ENCODE results near the gene CIAO1.
"Not testable (repeated sequence)": the region's sequence is repeated elsewhere in the genome, so short reads cannot be mapped to it uniquely, and the experiment has no call there.

CIAO1 gene

GRCh38 chr2:96265840-96266679, at the start of gene CIAO1, which contains the start of gene TMEM127:
Gene CIAO1 (plus strand): TSS chr2:96266225. CDS start chr2:96266351, 126 bp downstream.
Gene TMEM127 (minus strand): TSS chr2:96265997. CDS start chr2:96265381, 616 bp downstream.
- no peaks in the 10 kb centered on the region for H3K27me3 ChIP-seq (ENCODE audit: low read depth)
- in situ Hi-C loops (cut with MboI; ENCODE audit: low sequenced_read_pairs): no loop called here
- peaks cover 9% of the 10 kb centered on the region for H3K4me1 ChIP-seq
- peaks cover 43% of the 10 kb centered on the region for H3K36me3 ChIP-seq (replicated peaks)
- peak; percentile 98 to 99 for DNase-seq (ENCODE audit: low spot score in 2 of 2)
- H3K4me3 ChIP-seq: peak within 1 kb of the TSS; percentile 96
- no peaks in the 10 kb centered on the region for H3K9me3 ChIP-seq

DNA sequence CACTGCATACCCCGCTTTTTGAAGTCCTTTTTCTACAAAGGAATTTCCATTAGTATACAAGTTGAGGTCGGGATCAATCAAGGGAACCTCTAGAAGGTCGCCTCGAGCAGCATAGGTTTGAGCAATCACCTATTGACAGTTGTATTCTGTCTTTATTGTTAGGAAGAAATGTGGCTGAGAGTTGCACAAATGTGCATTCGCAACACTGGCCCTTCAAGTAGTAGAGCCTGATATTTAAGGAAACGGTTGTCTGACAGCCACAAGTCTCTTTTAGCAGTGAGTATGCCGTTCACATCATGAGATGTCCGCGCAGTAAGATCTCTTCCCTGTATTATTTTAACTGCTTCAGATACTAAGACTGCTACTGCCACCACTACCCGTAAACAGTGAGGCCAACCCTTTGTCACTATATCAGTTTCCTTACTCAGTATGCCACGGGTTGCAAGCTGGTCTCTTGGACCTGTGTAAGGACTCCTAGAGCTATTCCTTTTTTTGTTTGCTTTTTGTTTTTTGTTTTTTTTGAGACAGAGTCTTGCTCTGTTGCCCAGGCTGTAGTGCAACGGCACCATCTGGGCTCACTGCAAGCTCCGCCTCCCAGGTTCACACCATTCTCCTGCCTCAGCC, 47.4 kb upstream of the CIAO1 start:
- in situ Hi-C loops (cut with MboI; ENCODE audit: low sequenced_read_pairs): no loop called here
- H3K9me3 ChIP-seq: no peaks in the 10 kb centered on the region
- H3K27me3 ChIP-seq (ENCODE audit: low read depth): no peaks in the 10 kb centered on the region
- peaks cover 6% of the 10 kb centered on the region for H3K4me1 ChIP-seq
- no peak overlapping the region for H3K4me3 ChIP-seq
- no peak for DNase-seq (ENCODE audit: low spot score in 2 of 2)
- no peaks in the 10 kb centered on the region for H3K36me3 ChIP-seq (replicated peaks)

DNA sequence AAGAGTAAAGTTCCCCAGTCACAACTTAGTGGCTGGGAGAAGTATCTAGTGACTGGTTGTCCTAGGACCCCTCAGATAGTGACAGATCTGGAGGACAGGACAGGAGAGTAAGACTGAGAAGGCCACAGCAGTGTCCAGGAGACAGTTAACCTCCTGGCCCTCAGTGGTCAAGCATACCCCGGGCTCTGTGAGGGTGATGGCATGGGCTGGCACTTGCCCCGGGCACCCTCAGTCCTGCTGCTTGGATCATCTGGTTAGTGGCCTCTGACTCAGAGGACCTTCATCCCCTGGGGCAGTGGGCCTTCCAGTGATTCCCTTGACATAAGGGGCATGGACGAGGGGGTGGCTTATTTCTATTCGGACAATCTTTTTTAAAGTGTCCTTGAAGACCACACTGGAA, 46.1 kb upstream of the CIAO1 start:
- H3K4me1 ChIP-seq; H3K27me3 ChIP-seq (ENCODE audit: low read depth); H3K4me3 ChIP-seq; H3K36me3 ChIP-seq (replicated peaks); in situ Hi-C loops (cut with MboI; ENCODE audit: low sequenced_read_pairs); H3K9me3 ChIP-seq; DNase-seq (ENCODE audit: low spot score in 2 of 2): not testable (repeated sequence)

DNA sequence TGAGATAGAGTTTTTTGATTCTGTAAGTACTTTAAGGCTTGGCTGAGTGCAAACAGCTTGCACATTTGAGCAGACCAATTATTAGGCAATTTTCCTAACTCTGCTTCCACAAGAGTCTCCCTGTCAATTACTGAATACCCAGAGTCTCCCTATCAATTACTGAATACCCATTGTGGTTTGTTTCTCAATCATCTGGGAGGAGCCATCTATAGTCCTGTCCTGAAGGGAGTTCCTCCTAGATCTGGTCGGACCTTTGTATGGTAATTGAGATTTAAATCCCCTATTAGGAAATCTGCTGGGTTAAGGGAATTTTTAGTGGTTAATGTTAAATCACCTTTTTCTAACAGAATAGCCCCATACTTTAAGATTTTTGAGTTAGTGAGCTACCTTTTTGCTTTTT, 44.9 kb upstream of the CIAO1 start:
- H3K36me3 ChIP-seq (replicated peaks); H3K4me3 ChIP-seq; in situ Hi-C loops (cut with MboI; ENCODE audit: low sequenced_read_pairs); DNase-seq (ENCODE audit: low spot score in 2 of 2); H3K27me3 ChIP-seq (ENCODE audit: low read depth); H3K9me3 ChIP-seq; H3K4me1 ChIP-seq: not testable (repeated sequence)

DNA sequence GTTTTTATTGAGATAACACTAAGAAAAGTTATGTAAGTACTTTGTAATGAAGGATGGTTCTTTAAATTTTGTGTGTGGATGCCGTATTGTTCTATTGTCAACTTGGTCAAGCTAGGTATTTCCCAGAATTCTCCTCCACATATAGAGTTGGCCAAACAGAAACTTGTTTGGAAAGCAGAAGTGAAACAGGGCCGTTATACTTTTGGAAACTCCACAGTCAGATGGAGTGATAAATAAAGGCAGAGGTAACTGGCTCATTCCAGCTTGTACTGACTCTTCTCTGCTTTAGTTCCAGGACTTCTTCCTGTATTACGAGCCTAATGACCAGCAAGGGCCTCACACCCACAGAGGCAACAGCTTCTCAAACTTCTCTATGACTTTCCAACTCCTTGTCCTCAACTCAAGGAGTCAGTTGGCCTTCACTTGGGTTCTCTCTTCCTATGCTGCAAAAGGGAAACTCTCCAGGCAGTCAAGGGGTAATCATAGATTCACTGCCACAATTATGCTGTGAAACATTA, 41.0 kb upstream of the CIAO1 start:
- no peaks in the 10 kb centered on the region for H3K36me3 ChIP-seq (replicated peaks)
- H3K4me1 ChIP-seq: peaks cover 6% of the 10 kb centered on the region
- in situ Hi-C loops (cut with MboI; ENCODE audit: low sequenced_read_pairs): no loop called here
- no peaks in the 10 kb centered on the region for H3K9me3 ChIP-seq
- H3K27me3 ChIP-seq (ENCODE audit: low read depth): no peaks in the 10 kb centered on the region
- DNase-seq (ENCODE audit: low spot score in 2 of 2): no peak
- H3K4me3 ChIP-seq: no peak overlapping the region

DNA sequence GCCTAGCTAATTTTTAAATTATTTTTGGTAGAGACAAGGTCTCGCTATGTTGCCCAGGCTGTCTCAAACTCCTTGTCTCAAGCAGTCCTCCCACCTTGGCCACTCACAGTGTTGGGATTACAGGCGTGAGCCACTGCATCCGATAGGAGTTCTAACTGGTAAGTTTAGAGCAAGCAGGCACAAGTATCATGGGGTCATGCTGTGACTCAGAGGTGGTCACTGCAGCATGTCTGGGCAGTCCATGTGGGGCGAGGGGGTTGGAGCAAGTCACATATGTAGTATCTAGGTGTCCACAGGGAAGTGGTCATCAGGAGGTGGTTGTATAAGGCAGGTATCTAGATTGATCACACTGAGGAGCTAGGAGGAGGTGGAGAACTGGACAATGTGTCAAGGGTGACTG, 34.7 kb upstream of the CIAO1 start:
- no peak overlapping the region for H3K4me3 ChIP-seq
- no peak for DNase-seq (ENCODE audit: low spot score in 2 of 2)
- no peaks in the 10 kb centered on the region for H3K9me3 ChIP-seq
- no peaks in the 10 kb centered on the region for H3K36me3 ChIP-seq (replicated peaks)
- in situ Hi-C loops (cut with MboI; ENCODE audit: low sequenced_read_pairs): no loop called here
- H3K27me3 ChIP-seq (ENCODE audit: low read depth): no peaks in the 10 kb centered on the region
- H3K4me1 ChIP-seq: no peaks in the 10 kb centered on the region; the same call in 1 of the 2 replicates

- in situ Hi-C loops (cut with MboI; ENCODE audit: low sequenced_read_pairs): no loop called here
- no peak overlapping the region for H3K4me3 ChIP-seq
- no peak for DNase-seq (ENCODE audit: low spot score in 2 of 2)
- no peaks in the 10 kb centered on the region for H3K27me3 ChIP-seq (ENCODE audit: low read depth)
- no peaks in the 10 kb centered on the region for H3K9me3 ChIP-seq
- no peaks in the 10 kb centered on the region for H3K4me1 ChIP-seq
- no peaks in the 10 kb centered on the region for H3K36me3 ChIP-seq (replicated peaks)
Measured at GRCh38 chr2:96233436-96233835, 32.6 kb upstream of the CIAO1 start.

DNA sequence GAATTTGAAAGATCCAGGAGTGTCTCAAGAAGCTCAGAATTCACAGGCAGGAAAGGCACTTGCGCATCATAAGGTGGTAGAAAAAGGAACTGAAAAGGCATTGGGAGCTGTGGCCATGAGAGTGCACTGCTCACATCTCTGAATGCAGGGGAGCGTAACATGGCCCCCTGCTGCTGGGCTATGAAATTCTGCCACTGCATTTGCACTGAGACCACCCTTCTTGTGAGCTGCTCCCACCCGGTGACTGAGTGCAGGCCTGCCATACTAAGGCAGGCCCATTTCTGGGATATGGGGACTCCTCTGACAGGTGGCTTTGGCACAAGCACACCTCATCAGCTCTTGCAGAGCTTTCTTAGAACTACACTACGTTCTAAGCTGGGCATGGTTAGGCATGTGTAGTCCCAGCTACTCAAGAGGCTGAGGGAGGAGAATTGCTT, 32.1 kb upstream of the CIAO1 start:
- Histone ChIP-seq H3K4me1 (no peaks in the 10 kb centered on the region), H3K27me3 (ENCODE audit: low read depth) (no peaks in the 10 kb centered on the region), H3K9me3 (no peaks in the 10 kb centered on the region), H3K4me3 (no peak overlapping the region), H3K36me3 (replicated peaks) (no peaks in the 10 kb centered on the region)
- no peak for DNase-seq (ENCODE audit: low spot score in 2 of 2)
- in situ Hi-C loops (cut with MboI; ENCODE audit: low sequenced_read_pairs): no loop called here

DNA sequence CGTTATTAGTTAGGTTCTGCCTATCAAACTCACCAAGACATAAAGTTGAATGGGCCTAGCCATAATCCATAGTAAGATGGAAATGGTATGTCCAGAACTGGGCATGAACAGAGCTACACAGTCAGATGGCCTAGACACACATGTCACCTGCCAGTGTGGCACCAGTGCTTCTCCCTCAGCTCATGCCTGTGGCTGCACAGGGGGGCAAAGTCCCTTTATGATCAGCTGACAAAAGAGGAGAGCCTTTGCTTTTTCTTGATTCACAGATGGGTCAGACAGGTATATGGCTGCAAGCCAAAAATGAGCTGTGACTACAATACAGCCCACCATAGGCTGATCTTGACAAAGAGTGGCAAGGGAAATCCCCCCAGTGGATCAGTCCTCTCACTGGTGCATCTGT, 29.1 kb upstream of the CIAO1 start:
- no peak for DNase-seq (ENCODE audit: low spot score in 2 of 2)
- in situ Hi-C loops (cut with MboI; ENCODE audit: low sequenced_read_pairs): no loop called here

GRCh38 chr2:96238266-96238665, 27.8 kb upstream of the CIAO1 start:
- H3K36me3 ChIP-seq (replicated peaks): no peaks in the 10 kb centered on the region
- H3K9me3 ChIP-seq: no peaks in the 10 kb centered on the region
- no peaks in the 10 kb centered on the region for H3K4me1 ChIP-seq
- DNase-seq (ENCODE audit: low spot score in 2 of 2): no peak
- no peaks in the 10 kb centered on the region for H3K27me3 ChIP-seq (ENCODE audit: low read depth)
- no peak overlapping the region for H3K4me3 ChIP-seq
- in situ Hi-C loops (cut with MboI; ENCODE audit: low sequenced_read_pairs): no loop called here

More for the DNA sequence above, 29.1 kb upstream of the CIAO1 start:
- Histone ChIP-seq H3K4me3 (no peak overlapping the region), H3K27me3 (ENCODE audit: low read depth) (no peaks in the 10 kb centered on the region), H3K36me3 (replicated peaks) (no peaks in the 10 kb centered on the region), H3K4me1 (no peaks in the 10 kb centered on the region), H3K9me3 (no peaks in the 10 kb centered on the region)

DNA sequence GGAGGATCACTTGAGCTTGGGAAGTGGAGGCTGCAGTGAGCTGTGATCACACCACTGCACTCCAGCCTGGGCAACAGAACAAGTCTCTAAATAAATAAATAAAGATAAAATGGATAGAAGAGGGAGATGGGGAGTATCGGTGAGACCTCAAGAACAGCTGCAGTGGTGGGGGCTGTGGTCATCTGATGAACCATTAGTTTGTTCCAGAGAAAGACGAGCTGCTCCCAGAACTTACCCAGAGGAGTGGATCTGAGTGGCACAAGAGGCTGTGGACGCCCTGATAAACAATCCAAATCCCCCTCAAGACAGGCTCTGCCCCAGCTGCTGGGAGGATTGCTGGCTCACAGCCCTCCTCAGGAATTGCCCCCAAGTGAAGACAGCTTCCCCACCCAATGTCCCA, 26.9 kb upstream of the CIAO1 start:
- H3K27me3 ChIP-seq (ENCODE audit: low read depth): no peaks in the 10 kb centered on the region
- H3K4me1 ChIP-seq: no peaks in the 10 kb centered on the region
- no peak overlapping the region for H3K4me3 ChIP-seq
- no peaks in the 10 kb centered on the region for H3K36me3 ChIP-seq (replicated peaks)
- no peak for DNase-seq (ENCODE audit: low spot score in 2 of 2)
- in situ Hi-C loops (cut with MboI; ENCODE audit: low sequenced_read_pairs): no loop called here
- no peaks in the 10 kb centered on the region for H3K9me3 ChIP-seq

- Histone ChIP-seq H3K4me1 (no peaks in the 10 kb centered on the region), H3K9me3 (no peaks in the 10 kb centered on the region), H3K4me3 (no peak overlapping the region), H3K27me3 (ENCODE audit: low read depth) (no peaks in the 10 kb centered on the region), H3K36me3 (replicated peaks) (no peaks in the 10 kb centered on the region)
- in situ Hi-C loops (cut with MboI; ENCODE audit: low sequenced_read_pairs): no loop called here
- no peak for DNase-seq (ENCODE audit: low spot score in 2 of 2)
Measured at GRCh38 chr2:96239745-96240264, 26.2 kb upstream of the CIAO1 start.

GRCh38 chr2:96240341-96241038, 25.5 kb upstream of the CIAO1 start:
- in situ Hi-C loops (cut with MboI; ENCODE audit: low sequenced_read_pairs): no loop called here
- H3K36me3 ChIP-seq (replicated peaks): no peaks in the 10 kb centered on the region
- no peak overlapping the region for H3K4me3 ChIP-seq
- no peaks in the 10 kb centered on the region for H3K4me1 ChIP-seq
- H3K9me3 ChIP-seq: no peaks in the 10 kb centered on the region
- no peaks in the 10 kb centered on the region for H3K27me3 ChIP-seq (ENCODE audit: low read depth)
- DNase-seq (ENCODE audit: low spot score in 2 of 2): no peak
